Endometrial microvascular endothelial cells (primary cell): ENCODE results near the gene TNFRSF1A. TPM values are rescaled to one million over a fixed set of nuclear protein-coding genes. Genes with fewer than 3 reads are reported as not detected.

Experiments used
- in situ Hi-C: cut with HindIII; loops from 2 replicates; pipeline ENCODE4 v1.10.0; 2017; ENCODE audit warnings: low sequenced_read_pairs, low pct_unique_long_range_greater_than_20kb; ENCODE audit errors: inconsistent ontology term
- total RNA-seq: library from RNA; depleted of rRNA; stranded (reverse); fragments of >200 nt; gene quantifications from one replicate; pipeline ENCODE4 v1.2.3, GENCODE V29; 2015; ENCODE audit errors: inconsistent ontology term

The TNFRSF1A gene
- total RNA-seq, 1 donor from 2014 or later = 254 TPM

- in situ Hi-C loops = no loop called here
Observed at GRCh38 chr12:6375269-6376078, 33.6 kb upstream of the TNFRSF1A start, which contains the start of gene SCNN1A. Gene SCNN1A, minus strand, starts transcription at chr12:6375563. Its CDS starts 780 bp downstream, at chr12:6374783.

DNA sequence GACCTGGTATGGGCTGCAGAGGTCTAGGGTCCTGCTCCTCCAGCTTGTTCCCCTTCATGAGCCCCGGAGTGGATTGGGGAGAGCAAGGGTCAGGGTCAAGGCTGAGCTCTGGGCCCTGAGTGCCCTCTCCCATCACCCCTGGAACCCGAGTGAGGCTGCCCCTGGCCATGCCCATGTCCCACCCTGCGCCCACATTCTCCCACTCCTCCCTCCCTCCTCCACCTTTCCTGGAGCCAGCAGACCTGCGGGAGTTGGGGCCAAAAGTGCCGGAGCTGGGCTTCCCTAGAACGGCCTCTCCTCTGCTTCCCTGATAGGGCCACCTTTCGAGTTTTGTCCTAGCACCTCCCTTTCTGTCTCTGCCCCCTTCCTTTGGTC, 32.9 kb upstream of the TNFRSF1A start:
- in situ Hi-C loops = no loop called here

- in situ Hi-C loops = no loop called here
Observed at GRCh38 chr12:6374028-6374785, 32.3 kb upstream of the TNFRSF1A start.

DNA sequence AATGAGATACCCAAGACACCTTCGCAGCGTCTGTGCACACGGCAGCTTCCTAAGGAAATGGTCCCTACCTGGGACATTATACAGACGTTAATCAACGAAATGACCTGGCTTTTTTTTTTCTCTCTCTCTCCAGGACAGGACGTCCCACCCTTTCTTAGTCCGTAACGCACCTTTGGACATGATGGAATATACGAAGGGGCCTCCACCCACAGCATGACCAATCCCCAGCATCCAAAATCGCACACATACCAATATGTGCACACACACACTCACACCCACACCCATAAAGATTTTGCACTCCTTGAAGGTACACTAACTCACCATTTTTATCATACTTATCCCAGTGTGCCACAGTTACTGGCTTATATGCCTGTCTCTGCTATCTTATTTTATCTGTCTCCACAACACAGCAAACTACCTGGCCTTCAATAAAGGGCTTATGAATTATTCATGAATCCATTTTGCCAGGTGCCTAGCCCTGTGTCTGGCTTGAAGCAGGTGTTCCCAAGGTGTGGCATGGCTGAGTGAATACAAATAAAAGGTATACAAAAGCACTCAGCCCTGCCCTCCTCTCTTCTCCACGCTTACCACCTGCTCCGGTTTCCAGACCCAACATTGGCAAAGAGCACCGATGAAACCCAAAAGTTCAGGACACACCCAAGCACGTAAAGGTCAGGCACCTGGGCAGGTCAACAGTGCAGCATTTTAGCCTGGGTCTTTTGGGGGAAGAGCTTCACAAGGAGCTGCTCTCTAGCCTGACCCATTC, 31.3 kb upstream of the TNFRSF1A start:
- in situ Hi-C loops = no loop called here

GRCh38 chr12:6372403-6373003, 30.6 kb upstream of the TNFRSF1A start:
- in situ Hi-C loops = no loop called here

DNA sequence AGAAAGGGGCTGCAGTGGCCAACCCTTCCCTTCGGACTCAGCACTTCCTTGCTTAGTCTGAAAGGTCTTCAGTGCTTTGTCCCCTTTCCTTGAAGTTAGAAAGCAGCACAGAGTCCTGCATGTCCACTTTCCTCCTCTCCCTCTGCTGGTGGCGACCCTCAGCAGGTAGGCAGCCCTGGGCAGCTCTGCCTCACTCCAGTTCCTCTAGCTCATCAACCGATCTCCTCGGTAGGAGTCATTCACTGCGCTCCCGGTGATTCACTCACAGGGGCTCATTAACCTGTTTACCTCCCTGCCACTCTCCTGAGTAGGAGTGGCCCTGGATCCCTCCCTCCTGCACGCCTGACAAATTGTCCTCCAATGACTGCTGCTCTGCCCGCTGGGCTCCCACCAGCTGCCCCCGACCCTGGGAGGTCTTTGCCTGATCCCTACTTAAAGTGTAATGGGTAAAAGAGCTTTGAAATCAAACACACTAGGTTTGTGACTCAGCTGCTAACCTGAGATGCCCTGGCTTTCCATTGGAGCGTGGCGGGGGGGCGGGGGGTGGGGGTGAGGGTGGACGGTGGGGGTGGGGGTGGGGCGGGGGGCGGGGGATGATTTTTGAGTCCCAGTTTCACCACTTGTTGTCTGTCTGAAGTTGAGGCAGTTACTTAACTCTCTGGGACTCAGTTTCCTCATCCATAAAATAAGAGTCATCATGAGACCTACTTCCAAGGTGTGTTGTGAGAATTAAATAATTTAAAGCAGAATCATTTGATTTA, 29.3 kb upstream of the TNFRSF1A start:
- in situ Hi-C loops = no loop called here

GRCh38 chr12:6370576-6370935, 28.7 kb upstream of the TNFRSF1A start:
- in situ Hi-C loops = no loop called here

DNA sequence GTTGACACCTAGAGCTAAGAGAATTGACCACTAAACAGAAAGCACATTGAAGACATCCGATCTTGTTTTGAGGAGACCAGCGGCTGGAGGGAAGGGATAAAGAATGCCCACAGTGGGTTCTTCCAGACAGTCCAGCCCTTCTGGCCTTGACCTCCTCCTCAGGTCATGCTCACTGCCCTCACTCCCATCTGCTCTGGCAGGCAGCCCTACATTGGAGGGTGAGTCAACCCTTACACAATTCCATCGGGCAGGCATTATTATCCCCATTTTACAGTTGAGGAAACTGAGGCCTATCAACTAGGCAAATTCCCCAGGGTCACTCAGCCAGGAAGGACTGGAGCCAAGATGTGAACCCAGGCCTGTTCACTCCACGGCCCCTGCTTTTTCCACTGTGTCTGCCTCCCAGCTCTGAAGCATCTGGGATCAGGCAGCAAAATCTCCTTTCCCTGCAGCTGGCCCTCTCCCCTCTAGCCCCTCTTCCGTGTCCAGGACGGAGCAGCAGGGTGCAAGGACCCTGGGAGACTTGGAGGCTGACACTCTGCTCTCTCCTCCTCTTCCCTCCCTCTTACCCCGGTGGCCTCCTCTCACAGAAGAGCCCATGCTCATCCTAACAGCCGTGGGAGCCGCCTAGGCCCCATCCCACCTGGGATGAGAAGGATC, 28.2 kb upstream of the TNFRSF1A start:
- in situ Hi-C loops = no loop called here

GRCh38 chr12:6368906-6369525, 27.1 kb upstream of the TNFRSF1A start:
- in situ Hi-C loops = no loop called here

- in situ Hi-C loops = no loop called here
Observed at GRCh38 chr12:6367969-6368892, 26.4 kb upstream of the TNFRSF1A start.

- in situ Hi-C loops = no loop called here
Observed at GRCh38 chr12:6367065-6367968, 25.4 kb upstream of the TNFRSF1A start.

DNA sequence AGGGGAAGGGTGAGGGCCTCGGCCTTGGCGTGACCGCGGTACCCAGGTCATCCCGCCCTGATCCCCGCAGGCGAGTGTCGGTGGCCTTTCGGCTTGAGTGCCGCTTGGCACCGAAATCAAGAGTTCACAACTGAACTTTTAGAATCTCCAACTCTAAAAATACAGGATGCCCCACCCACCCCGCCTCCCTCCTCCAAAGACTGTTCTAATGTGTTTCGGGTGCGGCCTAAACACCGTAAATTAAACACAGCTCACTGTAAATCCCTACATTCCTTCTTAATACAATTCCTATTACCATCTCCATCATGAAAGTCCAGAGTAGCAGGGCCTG, 22.1 kb upstream of the TNFRSF1A start:
- in situ Hi-C loops = no loop called here

- in situ Hi-C loops = no loop called here
Observed at GRCh38 chr12:6363330-6364043, 21.6 kb upstream of the TNFRSF1A start.

GRCh38 chr12:6363010-6363329, 21.1 kb upstream of the TNFRSF1A start:
- in situ Hi-C loops = no loop called here

DNA sequence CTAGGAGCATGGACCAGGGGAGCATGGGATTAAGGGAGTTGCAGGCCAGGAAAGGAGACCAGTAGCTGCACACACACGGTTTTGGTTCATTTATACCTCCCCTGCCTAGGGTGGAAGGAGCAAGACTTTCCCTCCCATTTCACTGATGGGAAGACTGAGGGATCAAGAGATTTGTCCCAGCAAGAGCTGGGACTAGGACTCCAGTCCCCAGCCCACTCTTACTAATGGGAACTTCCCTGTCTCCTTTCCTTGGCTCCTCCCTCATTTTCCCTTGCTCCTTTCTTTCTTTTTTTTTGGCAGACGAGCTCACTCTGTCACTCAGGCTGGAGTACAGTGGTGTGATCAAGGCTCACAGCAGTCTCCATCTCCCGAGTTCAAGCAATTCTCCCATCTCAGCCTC, 20.5 kb upstream of the TNFRSF1A start:
- in situ Hi-C loops = no loop called here
